HL-60 (cell line): ENCODE results near the gene TNXB.
A peak's percentile ranks its signal among the peaks of the same experiment; 100 is the strongest.

Source experiments
- DNase-seq, 2 experiments: peaks; one replicate each; pipeline ENCODE4 v3.0.0-alpha.2; 2010 to 2020; ENCODE audit warnings: low read depth in 1 of 2, low spot score in 1 of 2
- H3K27ac ChIP-seq: fragments of 250-450 bp; sonication (Bioruptor Pico); replicated peaks from 2 replicates; pipeline ENCODE4 v1.5.1; 2020; ENCODE audit warnings: mild to moderate bottlenecking, moderate library complexity
- H3K27me3 ChIP-seq: fragments of 250-450 bp; sonication (Bioruptor Pico); 2 replicates; pipeline ENCODE4 v1.5.1; 2021; ENCODE audit warnings: mild to moderate bottlenecking, moderate library complexity; ENCODE audit not compliant: insufficient read depth, poor library complexity, severe bottlenecking
- H3K4me3 ChIP-seq: replicated peaks from 2 replicates; pipeline ENCODE4 v1.5.1; 2011; ENCODE audit warnings: mild to moderate bottlenecking, control low read depth, low read length; ENCODE audit not compliant: insufficient read depth
- GABPA ChIP-seq: IDR thresholded peaks from 2 replicates; pipeline ENCODE4 v1.6.1; 2012; ENCODE audit warnings: low read depth
- POLR2AphosphoS5 ChIP-seq: IDR thresholded peaks from 2 replicates; pipeline ENCODE4 v1.6.1; 2012; ENCODE audit warnings: low read depth
- REST ChIP-seq: IDR thresholded peaks from 2 replicates; pipeline ENCODE4 v1.6.1; 2012; ENCODE audit warnings: low read depth; ENCODE audit not compliant: insufficient replicate concordance
- SPI1 ChIP-seq: IDR thresholded peaks from 2 replicates; pipeline ENCODE4 v1.6.1; 2012; ENCODE audit warnings: low read depth, mild to moderate bottlenecking, borderline replicate concordance
- TF ChIP-seq, protein P1 (sequence below): IDR thresholded peaks from one replicate; pipeline ENCODE4 v1.5.1; 2011; ENCODE audit warnings: low read length, control low read depth, inconsistent platforms; ENCODE audit not compliant: insufficient read depth

The TNXB gene

GRCh38 chr6:32132110-32132509 is 23.0 kb upstream of the TNXB start:
- no peak overlapping the region for H3K27ac ChIP-seq
- DNase-seq = no peak
- no peaks in the 10 kb centered on the region for H3K27me3 ChIP-seq
- TF ChIP-seq, protein P1, sequence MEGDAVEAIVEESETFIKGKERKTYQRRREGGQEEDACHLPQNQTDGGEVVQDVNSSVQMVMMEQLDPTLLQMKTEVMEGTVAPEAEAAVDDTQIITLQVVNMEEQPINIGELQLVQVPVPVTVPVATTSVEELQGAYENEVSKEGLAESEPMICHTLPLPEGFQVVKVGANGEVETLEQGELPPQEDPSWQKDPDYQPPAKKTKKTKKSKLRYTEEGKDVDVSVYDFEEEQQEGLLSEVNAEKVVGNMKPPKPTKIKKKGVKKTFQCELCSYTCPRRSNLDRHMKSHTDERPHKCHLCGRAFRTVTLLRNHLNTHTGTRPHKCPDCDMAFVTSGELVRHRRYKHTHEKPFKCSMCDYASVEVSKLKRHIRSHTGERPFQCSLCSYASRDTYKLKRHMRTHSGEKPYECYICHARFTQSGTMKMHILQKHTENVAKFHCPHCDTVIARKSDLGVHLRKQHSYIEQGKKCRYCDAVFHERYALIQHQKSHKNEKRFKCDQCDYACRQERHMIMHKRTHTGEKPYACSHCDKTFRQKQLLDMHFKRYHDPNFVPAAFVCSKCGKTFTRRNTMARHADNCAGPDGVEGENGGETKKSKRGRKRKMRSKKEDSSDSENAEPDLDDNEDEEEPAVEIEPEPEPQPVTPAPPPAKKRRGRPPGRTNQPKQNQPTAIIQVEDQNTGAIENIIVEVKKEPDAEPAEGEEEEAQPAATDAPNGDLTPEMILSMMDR = no peak
- TF ChIP-seq SPI1 = no peak
- TF ChIP-seq REST = no peak
- TF ChIP-seq POLR2AphosphoS5 = no peak
- TF ChIP-seq GABPA = no peak
- no peak overlapping the region for H3K4me3 ChIP-seq

GRCh38 chr6:32131439-32131948 is 22.4 kb upstream of the TNXB start:
- no peak overlapping the region for H3K4me3 ChIP-seq
- DNase-seq = no peak
- H3K27ac ChIP-seq = no peak overlapping the region
- no peaks in the 10 kb centered on the region for H3K27me3 ChIP-seq
- TF ChIP-seq SPI1 = no peak
- no peak for TF ChIP-seq POLR2AphosphoS5
- TF ChIP-seq GABPA = no peak
- no peak for TF ChIP-seq REST
- TF ChIP-seq, protein P1 = no peak

DNA sequence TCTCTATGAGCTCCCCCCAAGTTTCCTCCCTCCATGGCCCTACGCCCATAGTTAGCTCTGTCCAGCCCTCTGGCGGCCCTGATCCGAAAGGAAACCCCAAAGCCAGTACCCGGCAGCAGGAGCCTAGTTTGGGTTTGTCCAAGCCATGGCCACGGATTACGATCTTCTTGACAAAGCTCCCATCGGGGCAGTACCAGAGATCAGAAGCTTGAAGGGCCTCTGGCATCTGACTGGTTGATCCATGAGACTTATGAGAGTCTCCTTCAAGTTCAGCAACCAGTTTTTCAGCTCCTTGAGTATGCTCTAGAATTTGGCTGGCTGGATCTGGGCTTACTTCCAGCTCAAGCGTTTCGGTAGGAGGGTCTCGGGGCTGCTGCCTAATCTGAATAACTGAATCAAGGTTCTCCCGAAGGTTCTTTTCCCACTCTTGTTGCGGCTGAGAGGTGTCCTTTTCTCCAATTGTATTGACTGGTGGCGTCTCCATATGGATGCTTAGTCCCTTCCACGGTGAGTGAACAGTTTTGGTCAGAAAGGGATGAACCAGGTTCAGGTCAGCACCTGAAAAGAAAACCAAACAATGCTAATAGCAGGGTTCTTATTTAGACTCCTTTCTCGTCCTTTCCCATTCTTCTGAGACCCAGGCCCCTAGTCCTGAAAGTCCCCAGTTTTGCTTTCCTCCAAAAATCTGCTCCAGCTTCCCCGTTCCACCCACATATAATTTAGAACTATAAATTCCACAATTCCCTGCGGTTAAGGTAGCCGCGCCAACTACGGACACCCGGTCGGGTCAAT is 20.4 kb upstream of the TNXB start:
- H3K27ac ChIP-seq = peak overlapping the region; percentile 82
- TF ChIP-seq SPI1 = no peak
- TF ChIP-seq REST = no peak
- no peak for TF ChIP-seq GABPA
- TF ChIP-seq, protein P1 = no peak
- H3K27me3 ChIP-seq = no peaks in the 10 kb centered on the region
- DNase-seq = no peak
- H3K4me3 ChIP-seq = peak overlapping the region; percentile 66
